Endothelial cell of umbilical vein (primary cell): ENCODE results near the gene RASSF3. TPM values are rescaled to one million over a fixed set of nuclear protein-coding genes. Genes with fewer than 3 reads are reported as not detected.

ENCODE experiments used
- BruUV-seq: library from RNA; stranded (reverse); fragments of 400-500 nt; replicated peaks from 2 replicates; lab custom pipeline; 2021; lab: Mats Ljungman, UMichigan
- CTCF ChIA-PET: fragments of 300-600, 350-600 bp; sonication (Branson Sonifier 250); formaldehyde crosslinking; loops from one replicate; lab custom pipeline; 2021; ENCODE audit warnings: antibody characterized with exemption, inconsistent platforms; lab: Charles Lee
- POLR2A ChIA-PET: fragments of 300-600, 350-600 bp; sonication (Branson Sonifier 250); formaldehyde crosslinking; loops from one replicate; lab custom pipeline; 2021; ENCODE audit warnings: antibody characterized with exemption, inconsistent platforms; lab: Charles Lee
- DNase-seq: peaks from one replicate; pipeline ENCODE4 v3.0.0-alpha.2; 2011; ENCODE audit warnings: low read depth, low spot score
- FAIRE-seq: peaks from 2 replicates; lab custom pipeline; 2011; peaks lifted over from hg19 to GRCh38; lab: Jason Lieb, UNC
- H2AFZ ChIP-seq: 2 replicates; pipeline ENCODE4 v1.6.0; 2012; ENCODE audit warnings: low read depth, low read length, control low read depth, inconsistent platforms
- H3K27ac ChIP-seq: 2 replicates; pipeline ENCODE4 v1.5.1; 2011; ENCODE audit warnings: low read depth, mild to moderate bottlenecking, control low read depth, low read length, moderate library complexity; ENCODE audit not compliant: insufficient read depth
- H3K27me3 ChIP-seq, 2 experiments: 2 replicates each; pipeline versions ENCODE4 v1.6.0 to v1.6.1; 2011; ENCODE audit warnings: low read length in 2 of 2, mixed read lengths in 1 of 2; ENCODE audit not compliant: control insufficient read depth in 2 of 2, insufficient read depth in 2 of 2
- H3K36me3 ChIP-seq, 2 experiments: 2 replicates in 1 of 2; 3 replicates in 1 of 2; pipeline ENCODE4 v1.5.1; 2011; ENCODE audit warnings: low read length in 2 of 2, mild to moderate bottlenecking in 1 of 2, moderate library complexity in 1 of 2; ENCODE audit not compliant: control insufficient read depth in 2 of 2, insufficient read depth in 2 of 2; ENCODE audit errors: extremely low read depth in 1 of 2
- H3K4me1 ChIP-seq: 3 replicates; pipeline ENCODE4 v1.5.1; 2011; ENCODE audit warnings: mild to moderate bottlenecking, low read length; ENCODE audit not compliant: control insufficient read depth, insufficient read depth; ENCODE audit errors: extremely low read depth
- H3K4me2 ChIP-seq: 2 replicates; pipeline ENCODE4 v1.6.1; 2011; ENCODE audit warnings: low read length, control low read depth, mixed read lengths; ENCODE audit not compliant: insufficient read depth
- H3K4me3 ChIP-seq, 3 experiments: fragments of 200-600 bp in 1 of 3; sonication (generic), shearing (Covaris generic) in 1 of 3; replicated peaks in 1 of 3; 2 replicates each; pipeline ENCODE4 v1.5.1; 2011 to 2016; ENCODE audit warnings: control low read depth in 3 of 3, low read length in 3 of 3, mild to moderate bottlenecking in 2 of 3, inconsistent platforms in 1 of 3, low read depth in 1 of 3, moderate library complexity in 1 of 3; ENCODE audit not compliant: insufficient read depth in 1 of 3
- H3K79me2 ChIP-seq: 2 replicates; pipeline ENCODE4 v1.6.0; 2012; ENCODE audit warnings: low read length, inconsistent platforms; ENCODE audit not compliant: control insufficient read depth, insufficient read depth
- H3K9ac ChIP-seq: replicated peaks from 2 replicates; pipeline ENCODE3; 2011; ENCODE audit warnings: low read length, control low read depth; ENCODE audit not compliant: insufficient read depth; ENCODE audit errors: extremely low read depth
- H3K9me1 ChIP-seq: replicated peaks from 3 replicates; pipeline ENCODE4 v1.6.0; 2011; ENCODE audit warnings: mild to moderate bottlenecking, low read length; ENCODE audit not compliant: control insufficient read depth, insufficient read depth; ENCODE audit errors: extremely low read depth
- H3K9me3 ChIP-seq: replicated peaks from 2 replicates; pipeline ENCODE4 v1.5.1; 2012; ENCODE audit warnings: low read length, inconsistent platforms; ENCODE audit not compliant: control insufficient read depth, insufficient read depth
- H4K20me1 ChIP-seq: replicated peaks from 2 replicates; pipeline ENCODE3; 2011; ENCODE audit warnings: mild to moderate bottlenecking, low read length; ENCODE audit not compliant: control insufficient read depth, insufficient read depth; ENCODE audit errors: extremely low read depth
- EZH2 ChIP-seq: IDR thresholded peaks from 2 replicates; pipeline ENCODE4 v1.6.1; 2012; ENCODE audit warnings: borderline replicate concordance, low read depth, mild to moderate bottlenecking, moderate library complexity, low read length, inconsistent platforms; ENCODE audit not compliant: severe bottlenecking
- FOS ChIP-seq: IDR thresholded peaks from 2 replicates; pipeline ENCODE4 v1.6.1; 2011; ENCODE audit warnings: mild to moderate bottlenecking, low read length, moderate library complexity, borderline replicate concordance; ENCODE audit not compliant: insufficient read depth
- GATA2 ChIP-seq: IDR thresholded peaks from 2 replicates; pipeline ENCODE4 v1.7.0; 2011; ENCODE audit warnings: low read depth, mild to moderate bottlenecking, moderate library complexity, mixed read lengths, low read length; ENCODE audit not compliant: insufficient read length, insufficient read depth
- JUN ChIP-seq: IDR thresholded peaks from 2 replicates; pipeline ENCODE4 v1.6.1; 2011; ENCODE audit warnings: borderline replicate concordance, low read depth; ENCODE audit not compliant: insufficient read length, insufficient read depth
- MYC ChIP-seq: IDR thresholded peaks from one replicate; pipeline ENCODE4 v1.6.1; 2011; ENCODE audit warnings: mild to moderate bottlenecking, low read depth, low read length
- POLR2A ChIP-seq: IDR thresholded peaks from 2 replicates; pipeline ENCODE4 v1.6.1; 2012; ENCODE audit warnings: low read depth, mild to moderate bottlenecking, control low read depth, low read length
- POLR2AphosphoS5 ChIP-seq: IDR thresholded peaks from 2 replicates; pipeline ENCODE4 v1.6.1; 2012; ENCODE audit warnings: low read depth, mild to moderate bottlenecking, control low read depth, low read length, moderate library complexity; ENCODE audit not compliant: insufficient read depth
- dilution Hi-C: fragments of 300-500 bp; cut with MboI; formaldehyde crosslinking; loops from one replicate; pipeline ENCODE4 v1.15.0; 2019; ENCODE audit warnings: low sequenced_read_pairs; ENCODE audit not compliant: extremely low pct_ligation_motif_present
- intact Hi-C: fragments of 100-400 bp; cut with micrococcal nuclease; formaldehyde crosslinking; loops from one replicate; pipeline ENCODE4 v1.10.0; 2022
- polyA plus RNA-seq, 4 experiments: library from polyadenylated mRNA; depleted of rRNA in 3 of 4; stranded (reverse) in 3 of 4; unstranded in 1 of 4; fragments of >200 nt; gene quantifications; 2 replicates each; pipeline versions ENCODE4 v1.2.1 to v1.2.3, GENCODE V29; 2011 to 2012; ENCODE audit warnings: missing spikeins in 1 of 4
- total RNA-seq: library from RNA; stranded (reverse); gene quantifications from 2 replicates; pipeline ENCODE4 v1.2.3, GENCODE V29; 2021
- TF ChIP-seq, protein P1 (sequence below), 2 donors: IDR thresholded peaks; 1 replicate in 1 of 2; 2 replicates in 1 of 2; pipeline ENCODE4 v1.5.1; 2011; ENCODE audit warnings: low read length in 2 of 2, mild to moderate bottlenecking in 2 of 2, moderate library complexity in 2 of 2, control low read depth in 1 of 2, inconsistent platforms in 1 of 2, low read depth in 1 of 2; ENCODE audit not compliant: insufficient read depth in 1 of 2; ENCODE audit errors: extremely low read depth in 1 of 2
- TF ChIP-seq, protein P2 (sequence below): IDR thresholded peaks from 2 replicates; pipeline ENCODE4 v1.6.1; 2011; ENCODE audit not compliant: insufficient read depth, insufficient read length

Gene RASSF3
- total and polyA plus RNA-seq, 2 donors (not counting 3 experiments of a cell fraction or from before 2014, with no cell fraction given) = 20.2 to 60.8 TPM

DNA sequence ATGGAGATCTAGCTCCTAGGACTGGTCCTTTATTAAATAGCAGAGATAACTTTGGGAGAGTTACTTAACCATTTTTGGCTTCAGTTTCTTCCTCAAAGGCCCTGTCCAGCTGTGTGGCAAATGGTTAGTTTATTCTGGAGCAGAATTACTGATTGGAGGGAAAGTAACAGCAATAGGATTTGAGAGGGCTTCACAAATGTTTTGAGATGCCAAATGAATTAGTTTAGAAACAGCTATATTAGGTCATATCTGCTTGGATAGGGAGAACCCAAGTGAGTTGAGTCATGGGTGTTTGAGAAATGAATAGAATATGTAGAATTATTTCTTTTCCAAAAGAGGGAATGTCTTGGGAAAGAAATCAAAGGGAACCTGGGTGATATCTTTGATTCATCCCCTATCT lies 17.5 kb downstream of the RASSF3 start:
- ChIA-PET POLR2A (no interaction called here), CTCF (interaction anchor here (0.7 to 2.7 kb wide), 5 partner anchors 13 to 91 kb away, joined by 3 to 10 read pairs (median 4); no protein-coding TSS in a partner anchor)
- no TSS peak for BruUV-seq
- Histone ChIP-seq H3K9me1 (no peaks in the 10 kb centered on the region), H2AFZ (no peak overlapping the region), H3K36me3 (no peaks in the 10 kb centered on the region), H3K79me2 (peaks cover 79% of the 10 kb centered on the region), H3K27ac (peak overlapping the region; percentile 45), H3K27me3 (no peaks in the 10 kb centered on the region), H3K9ac (no peak overlapping the region), H3K4me3 (no peak overlapping the region), H4K20me1 (no peaks in the 10 kb centered on the region), H3K4me2 (peak overlapping the region; percentile 21), H3K4me1 (peaks cover 56% of the 10 kb centered on the region), H3K9me3 (no peaks in the 10 kb centered on the region)
- intact Hi-C loops (no loop called here), dilution Hi-C loops (no loop called here)
- TF ChIP-seq FOS = peak; percentile 35
- no peak for TF ChIP-seq GATA2
- TF ChIP-seq, protein P1, sequence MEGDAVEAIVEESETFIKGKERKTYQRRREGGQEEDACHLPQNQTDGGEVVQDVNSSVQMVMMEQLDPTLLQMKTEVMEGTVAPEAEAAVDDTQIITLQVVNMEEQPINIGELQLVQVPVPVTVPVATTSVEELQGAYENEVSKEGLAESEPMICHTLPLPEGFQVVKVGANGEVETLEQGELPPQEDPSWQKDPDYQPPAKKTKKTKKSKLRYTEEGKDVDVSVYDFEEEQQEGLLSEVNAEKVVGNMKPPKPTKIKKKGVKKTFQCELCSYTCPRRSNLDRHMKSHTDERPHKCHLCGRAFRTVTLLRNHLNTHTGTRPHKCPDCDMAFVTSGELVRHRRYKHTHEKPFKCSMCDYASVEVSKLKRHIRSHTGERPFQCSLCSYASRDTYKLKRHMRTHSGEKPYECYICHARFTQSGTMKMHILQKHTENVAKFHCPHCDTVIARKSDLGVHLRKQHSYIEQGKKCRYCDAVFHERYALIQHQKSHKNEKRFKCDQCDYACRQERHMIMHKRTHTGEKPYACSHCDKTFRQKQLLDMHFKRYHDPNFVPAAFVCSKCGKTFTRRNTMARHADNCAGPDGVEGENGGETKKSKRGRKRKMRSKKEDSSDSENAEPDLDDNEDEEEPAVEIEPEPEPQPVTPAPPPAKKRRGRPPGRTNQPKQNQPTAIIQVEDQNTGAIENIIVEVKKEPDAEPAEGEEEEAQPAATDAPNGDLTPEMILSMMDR (IDR thresholded peaks at IDR 0.05; ENCODE audit: extremely low read depth in 1 of 2, insufficient read depth in 1 of 2, low read depth in 1 of 2, low read length in 2 of 2) = no peak
- no peak for FAIRE-seq
- DNase-seq = peak; percentile 34

DNA sequence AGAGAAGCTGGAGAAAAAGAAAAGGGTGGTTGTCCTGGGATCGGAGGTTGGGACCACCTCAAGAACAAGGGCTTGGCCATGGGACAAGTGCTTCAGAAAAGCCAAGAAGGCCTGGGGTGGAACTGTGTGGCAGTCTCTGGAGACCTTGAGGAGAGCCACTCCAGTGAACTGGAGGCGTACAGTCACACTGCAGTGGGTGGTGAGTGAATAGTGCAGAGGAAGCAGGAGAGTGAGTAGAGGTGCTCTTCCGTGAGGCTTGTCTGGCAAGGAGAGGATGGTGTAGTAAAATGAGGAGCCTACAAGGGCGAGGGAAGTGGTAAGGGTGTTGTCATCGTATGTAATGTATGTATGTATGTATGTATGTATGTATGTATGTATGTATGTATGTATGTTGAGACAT lies 20.9 kb downstream of the RASSF3 start:
- Histone ChIP-seq H3K9me3 (no peaks in the 10 kb centered on the region), H3K4me1 (peaks cover 38% of the 10 kb centered on the region), H3K9ac (no peak overlapping the region), H3K27me3 (no peaks in the 10 kb centered on the region), H3K9me1 (no peaks in the 10 kb centered on the region), H4K20me1 (no peaks in the 10 kb centered on the region), H2AFZ (no peak overlapping the region), H3K79me2 (peaks cover 94% of the 10 kb centered on the region), H3K27ac (no peak overlapping the region), H3K4me2 (no peak overlapping the region), H3K36me3 (no peaks in the 10 kb centered on the region), H3K4me3 (no peak overlapping the region)
- POLR2A ChIA-PET = no interaction called here
- dilution Hi-C loops (no loop called here), intact Hi-C loops (no loop called here)
- DNase-seq (no peak), FAIRE-seq (no peak)
- CTCF ChIA-PET = no interaction called here
- TF ChIP-seq EZH2 = no peak
- TF ChIP-seq, protein P1 (IDR thresholded peaks at IDR 0.05; ENCODE audit: extremely low read depth in 1 of 2, insufficient read depth in 1 of 2, low read depth in 1 of 2, low read length in 2 of 2) = no peak
- TF ChIP-seq POLR2AphosphoS5 = no peak
- no peak for TF ChIP-seq POLR2A
- no peak for TF ChIP-seq JUN
- TF ChIP-seq FOS = no peak
- TF ChIP-seq MYC = no peak
- TF ChIP-seq GATA2 = no peak
- TF ChIP-seq, protein P2, sequence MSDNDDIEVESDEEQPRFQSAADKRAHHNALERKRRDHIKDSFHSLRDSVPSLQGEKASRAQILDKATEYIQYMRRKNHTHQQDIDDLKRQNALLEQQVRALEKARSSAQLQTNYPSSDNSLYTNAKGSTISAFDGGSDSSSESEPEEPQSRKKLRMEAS = no peak
- no TSS peak for BruUV-seq
